HepG2 (cell line): ENCODE measurements around the gene TPSAB1. TPM values are rescaled to one million over a fixed set of nuclear protein-coding genes. Genes with fewer than 3 reads are reported as not detected.

Experiments
- ATAC-seq: fragments of 200-7000 bp; cut with Tn5 transposase; 3 replicates; pipeline ENCODE4 v1.9.1; 2020; ENCODE audit warnings: mild to moderate bottlenecking, moderate library complexity
- BruUV-seq: library from RNA; stranded (reverse); fragments of 400-500 nt; replicated peaks from 2 replicates; lab custom pipeline; 2021; lab: Mats Ljungman, UMichigan
- CTCF ChIA-PET: fragments of 300-600 bp; formaldehyde crosslinking; extraction: SDS; loops from one replicate; lab custom pipeline; 2021; ENCODE audit warnings: low total read pairs, inconsistent platforms, low intra/inter-chr PET ratio; lab: Yijun Ruan, JAX
- POLR2A ChIA-PET: fragments of 350-600 bp; sonication (Branson Sonifier 250); formaldehyde crosslinking; loops from one replicate; lab custom pipeline; 2020; ENCODE audit warnings: antibody characterized with exemption, inconsistent platforms; lab: Yijun Ruan, JAX
- DNase-seq: peaks from one replicate; pipeline ENCODE4 v3.0.0-alpha.2; 2015; ENCODE audit warnings: low spot score
- FAIRE-seq: peaks from 3 replicates; lab custom pipeline; 2011; peaks lifted over from hg19 to GRCh38; lab: Jason Lieb, UNC
- H2AFZ ChIP-seq: one replicate; pipeline ENCODE4 v1.6.1; 2011; ENCODE audit warnings: low read length, inconsistent platforms
- H3K27ac ChIP-seq: fragments of 300-600 bp; 3 replicates; pipeline ENCODE4 v1.8.0; 2011; ENCODE audit warnings: mixed run types, mild to moderate bottlenecking, mixed read lengths, low read length, inconsistent platforms; ENCODE audit not compliant: insufficient read depth; ENCODE audit errors: extremely low read length
- H3K27me3 ChIP-seq, 2 experiments: fragments of 200-600 bp in 1 of 2; 2 replicates in 1 of 2; 3 replicates in 1 of 2; pipeline versions ENCODE4 v1.6.0 to v1.8.0; 2011; ENCODE audit warnings: low read length in 2 of 2, mild to moderate bottlenecking in 2 of 2, moderate library complexity in 2 of 2, inconsistent platforms in 1 of 2; ENCODE audit not compliant: insufficient read depth in 2 of 2, control insufficient read depth in 1 of 2
- H3K36me3 ChIP-seq, 2 experiments: fragments of 200-600 bp in 1 of 2; replicated peaks in 1 of 2; 2 replicates in 1 of 2; 3 replicates in 1 of 2; pipeline versions ENCODE4 v1.5.1 to v1.8.0; 2011; ENCODE audit warnings: low read length in 2 of 2, inconsistent platforms in 1 of 2; ENCODE audit not compliant: insufficient read depth in 2 of 2, control insufficient read depth in 1 of 2
- H3K4me1 ChIP-seq: 2 replicates; pipeline ENCODE4 v1.5.1; 2012; ENCODE audit warnings: low read length, inconsistent platforms; ENCODE audit not compliant: insufficient read depth
- H3K4me2 ChIP-seq: 2 replicates; pipeline ENCODE4 v1.6.0; 2011; ENCODE audit warnings: low read depth, low read length, inconsistent platforms
- H3K4me3 ChIP-seq, 3 experiments: fragments of 200-600 bp in 1 of 3; sonication (generic), shearing (Covaris generic) in 1 of 3; replicated peaks in 1 of 3; 2 replicates each; pipeline ENCODE4 v1.5.1; 2011 to 2016; ENCODE audit warnings: low read length in 3 of 3, inconsistent platforms in 2 of 3, low read depth in 2 of 3, mild to moderate bottlenecking in 2 of 3, control low read depth in 1 of 3, mixed read lengths in 1 of 3; ENCODE audit not compliant: insufficient read depth in 1 of 3
- H3K79me2 ChIP-seq: one replicate; pipeline ENCODE4 v1.6.1; 2011; ENCODE audit warnings: low read length, inconsistent platforms; ENCODE audit not compliant: insufficient read depth
- H3K9ac ChIP-seq: 2 replicates; pipeline ENCODE4 v1.6.0; 2011; ENCODE audit warnings: mild to moderate bottlenecking, low read depth, low read length, inconsistent platforms; ENCODE audit not compliant: insufficient read depth
- H3K9me3 ChIP-seq: 2 replicates; pipeline ENCODE4 v1.5.1; 2012; ENCODE audit warnings: mild to moderate bottlenecking, low read length
- H4K20me1 ChIP-seq: 2 replicates; pipeline ENCODE4 v1.6.0; 2011; ENCODE audit warnings: inconsistent platforms, mild to moderate bottlenecking, low read length, moderate library complexity; ENCODE audit not compliant: insufficient read depth
- FOXP1 ChIP-seq, 2 experiments: fragments of 450-650 bp in 1 of 2; IDR thresholded peaks; 2 replicates each; pipeline ENCODE4 v1.6.1; 2017 to 2018; ENCODE audit warnings: antibody characterized with exemption in 1 of 2
- TGIF2 ChIP-seq: IDR thresholded peaks from 2 replicates; pipeline ENCODE4 v1.6.1; 2016; ENCODE audit warnings: control low read depth, missing compliant biosample characterization
- ZBTB25 ChIP-seq: IDR thresholded peaks from 2 replicates; pipeline ENCODE4 v1.6.1; 2018; ENCODE audit warnings: missing genetic modification reagents
- ZBTB8A ChIP-seq: sonication (generic); formaldehyde crosslinking; IDR thresholded peaks from 2 replicates; pipeline ENCODE4 v1.4.0; 2020; ENCODE audit warnings: mild to moderate bottlenecking, low read depth, missing genetic modification reagents, borderline replicate concordance
- ZNF414 ChIP-seq: sonication (generic); formaldehyde crosslinking; IDR thresholded peaks from 2 replicates; pipeline ENCODE4 v1.5.0; 2020; ENCODE audit warnings: missing genetic modification reagents
- ZNF567 ChIP-seq: sonication (generic); formaldehyde crosslinking; IDR thresholded peaks from 2 replicates; pipeline ENCODE4 v1.8.1; 2023; ENCODE audit warnings: mild to moderate bottlenecking, missing genetic modification reagents, borderline replicate concordance
- ZNF780A ChIP-seq: sonication (generic); formaldehyde crosslinking; IDR thresholded peaks from 2 replicates; pipeline ENCODE4 v1.8.0; 2022; ENCODE audit warnings: mild to moderate bottlenecking, missing genetic modification reagents, moderate library complexity
- ZNF792 ChIP-seq: IDR thresholded peaks from 2 replicates; pipeline ENCODE4 v1.6.1; 2016
- ZNF891 ChIP-seq: sonication (generic); formaldehyde crosslinking; IDR thresholded peaks from 2 replicates; pipeline ENCODE4 v1.5.0; 2020; ENCODE audit warnings: mild to moderate bottlenecking, missing genetic modification reagents
- WGBS: methylation state at CpG from one replicate; pipeline ENCODE4 v1.1.6; 2017; ENCODE audit warnings: low lambda C conversion rate; 5-methylcytosine and 5-hydroxymethylcytosine counted together
- in situ Hi-C: cut with HindIII; loops from 2 replicates; pipeline ENCODE4 v1.10.0; 2017; ENCODE audit warnings: low pct_unique_long_range_greater_than_20kb; ENCODE audit not compliant: extremely low pct_ligation_motif_present
- intact Hi-C: fragments of 100-400 bp; cut with micrococcal nuclease; formaldehyde crosslinking; loops from one replicate; pipeline ENCODE4 v1.10.0; 2022; ENCODE audit not compliant: unreplicated experiment
- polyA plus RNA-seq, 8 experiments: library from polyadenylated mRNA; depleted of rRNA in 3 of 8; stranded (reverse) in 7 of 8; unstranded in 1 of 8; fragments of >200 nt; fragmentation: Illumina TruSeq in 4 of 8; extraction: Trizol in 4 of 8; gene quantifications; 2 replicates each; pipeline versions ENCODE4 v1.2.1 to v1.2.3, GENCODE V29; 2011 to 2016; ENCODE audit warnings: low read depth in 4 of 8, missing spikeins in 1 of 8, mixed read lengths in 1 of 8; ENCODE audit not compliant: insufficient read depth in 1 of 8
- total RNA-seq, 5 experiments: library from RNA; depleted of rRNA; stranded (reverse); fragments of >200 nt; fragmentation: Illumina TruSeq; extraction: Trizol; gene quantifications; 2 replicates each; pipeline ENCODE4 v1.2.3, GENCODE V29; 2016; ENCODE audit warnings: low read depth in 1 of 5

The TPSAB1 gene
- total and polyA plus RNA-seq, 2 of the 13 experiments (the other 11 are each of a cell fraction or from before 2014, with no cell fraction given) = 0.12 TPM; not detected in 1

GRCh38 chr16:1200014-1200627, 40.4 kb upstream of the TPSAB1 start:
- TF ChIP-seq TGIF2 (CRISPR knock-in tag) (no peak), ZNF567 (CRISPR knock-in tag) (no peak), FOXP1 (IDR thresholded peaks at IDR 0.05) (no peak), FOXP1 (CRISPR knock-in tag; IDR thresholded peaks at IDR 0.05) (no peak), ZNF792 (CRISPR knock-in tag) (no peak), ZBTB25 (no peak), ZBTB8A (CRISPR knock-in tag) (no peak), ZNF414 (CRISPR knock-in tag) (no peak), ZNF780A (no peak), ZNF891 (CRISPR knock-in tag) (no peak)
- no TSS peak for BruUV-seq

More at GRCh38 chr16:1200014-1200627, 40.4 kb upstream of the TPSAB1 start:
- H3K36me3 ChIP-seq = no peaks in the 10 kb centered on the region
- no peaks in the 10 kb centered on the region for H3K9me3 ChIP-seq
- intact Hi-C loops (no loop called here), in situ Hi-C loops (loop anchor here (25.0 kb wide), 1 partner anchor 388 kb away; the partner anchor contains the start of gene GNG13)
- H3K4me1 ChIP-seq = peaks cover 22% of the 10 kb centered on the region
- peaks cover 2 to 20% of the 10 kb centered on the region in 2 experiments; a peak in 3 of 5 replicates for H3K27me3 ChIP-seq
- 76% methylated on average over 29 of the region's 38 CpGs for WGBS
- CTCF ChIA-PET = no interaction called here
- H3K27ac ChIP-seq = no peak overlapping the region
- H3K4me3 ChIP-seq = no peak overlapping the region
- ATAC-seq (no peak), FAIRE-seq (no peak), DNase-seq (no peak)
- no peak overlapping the region for H3K9ac ChIP-seq
- peaks cover 15% of the 10 kb centered on the region; the same call in 1 of the 2 replicates for H4K20me1 ChIP-seq
- POLR2A ChIA-PET = no interaction called here
- no peak overlapping the region for H2AFZ ChIP-seq
- H3K4me2 ChIP-seq = no peak overlapping the region
- H3K79me2 ChIP-seq = no peaks in the 10 kb centered on the region
